Central memory CD4-positive, alpha-beta T cell (primary cell): Measurements from ENCODE around the gene RYR1.
"Not testable (repeated sequence)": the region's sequence is repeated elsewhere in the genome, so short reads cannot be mapped to it uniquely, and the experiment has no call there.

Experiments
- DNase-seq: peaks from one replicate; pipeline ENCODE4 v3.0.0; 2022

RYR1 gene

GRCh38 chr19:38624822-38625221, 191.3 kb downstream of the RYR1 start:
- DNase-seq: no peak

- no peak for DNase-seq
Observed at GRCh38 chr19:38626401-38626800, 192.9 kb downstream of the RYR1 start.

GRCh38 chr19:38629568-38629967, 196.1 kb downstream of the RYR1 start:
- no peak for DNase-seq

- not testable (repeated sequence) for DNase-seq
Observed at GRCh38 chr19:38631301-38631700, 197.8 kb downstream of the RYR1 start.

- DNase-seq: not testable (repeated sequence)
Observed at GRCh38 chr19:38631811-38632475, 198.5 kb downstream of the RYR1 start.

DNA sequence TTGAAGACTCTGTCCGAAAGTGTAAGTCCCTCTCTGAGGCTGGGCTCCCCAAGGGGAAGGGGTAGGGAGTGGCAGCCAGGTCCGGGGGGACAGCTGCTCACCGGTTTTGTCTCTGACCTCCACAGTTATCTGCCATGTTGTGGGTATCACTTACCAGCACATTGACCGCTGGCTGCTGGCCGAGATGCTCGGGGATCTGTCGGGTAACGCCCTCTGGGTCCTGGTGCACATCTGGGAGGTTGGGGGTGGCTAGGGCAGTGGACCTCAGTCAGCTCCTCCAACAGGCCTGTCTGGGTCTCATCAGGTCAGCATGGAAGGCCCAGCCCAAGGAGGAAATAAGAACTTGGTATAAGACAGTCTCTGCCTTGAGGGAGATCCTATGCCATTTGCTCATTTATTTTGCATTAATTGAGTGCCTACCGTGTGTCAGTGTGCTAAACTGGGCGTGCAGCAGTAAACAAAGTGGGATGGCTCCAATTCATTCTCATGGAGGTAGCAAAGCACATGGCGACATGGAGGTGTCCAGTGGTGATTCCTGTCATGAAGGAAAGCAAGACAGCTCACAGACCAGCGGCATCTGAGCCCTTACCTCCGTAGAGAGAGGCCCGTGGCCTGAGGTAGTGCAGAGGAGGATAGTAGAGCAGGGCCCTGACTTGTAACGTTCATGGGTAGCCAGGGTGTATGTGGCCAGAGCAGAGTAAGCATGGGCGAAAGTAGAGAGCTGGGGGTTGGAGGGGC, 199.2 kb downstream of the RYR1 start:
- DNase-seq: no peak

- DNase-seq: peak; percentile 60
Observed at GRCh38 chr19:38634757-38635482, 201.4 kb downstream of the RYR1 start.

- no peak for DNase-seq
Observed at GRCh38 chr19:38635483-38636399, 202.2 kb downstream of the RYR1 start.
